ENCODE results near the gene LRPAP1.
"Not testable (repeated sequence)": the region's sequence is repeated elsewhere in the genome, so short reads cannot be mapped to it uniquely, and the experiment has no call there.

LRPAP1 gene

DNA sequence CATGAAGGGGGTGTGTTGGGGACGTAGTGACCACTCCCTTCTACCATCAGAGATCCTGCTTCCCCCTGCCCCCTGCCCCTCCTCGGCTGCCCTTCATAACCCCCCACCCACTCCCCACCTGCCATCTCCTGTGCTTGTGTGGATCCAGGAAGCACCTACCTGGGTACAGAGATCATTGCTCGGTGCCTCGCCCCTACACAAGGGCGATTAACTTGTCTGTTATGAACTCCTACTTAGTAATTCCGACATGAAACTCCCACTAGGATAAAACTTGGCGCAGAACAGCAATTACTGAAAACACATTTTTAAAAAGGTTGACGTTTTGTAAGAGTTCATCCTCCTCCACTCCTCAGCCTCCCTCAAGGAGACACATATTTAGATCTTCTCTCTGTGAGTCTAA, 11.2 kb upstream of the LRPAP1 start:
- not testable (repeated sequence) for H3K9ac ChIP-seq (ENCODE audit: low read length); H3K27me3 ChIP-seq (ENCODE audit: control insufficient read depth in 1 of 2, insufficient read depth in 1 of 2, low read length in 2 of 2); H3K23ac ChIP-seq (ENCODE audit: low read length in 2 of 2); H3K36me3 ChIP-seq (ENCODE audit: control insufficient read depth in 1 of 2, insufficient read depth in 2 of 2, low read depth in 1 of 2, low read length in 2 of 2); H3K79me1 ChIP-seq (replicated peaks; ENCODE audit: low read length, poor library complexity, severe bottlenecking); H3K27ac ChIP-seq (ENCODE audit: low read length, poor library complexity, severe bottlenecking); H2BK5ac ChIP-seq (ENCODE audit: low read depth, low read length, poor library complexity, severe bottlenecking); H2AK5ac ChIP-seq (ENCODE audit: low read length, severe bottlenecking); H3K14ac ChIP-seq (ENCODE audit: low read length in 2 of 2); H4K8ac ChIP-seq (ENCODE audit: low read length); H2AFZ ChIP-seq (ENCODE audit: low read depth, low read length); H2BK15ac ChIP-seq (ENCODE audit: low read depth, poor library complexity, severe bottlenecking); H3K18ac ChIP-seq (ENCODE audit: low read depth in 1 of 2, low read length in 2 of 2); H2BK120ac ChIP-seq (ENCODE audit: low read depth, low read length); H3K4me2 ChIP-seq (ENCODE audit: low read length, poor library complexity, severe bottlenecking); H3K4me3 ChIP-seq (ENCODE audit: insufficient read depth in 1 of 2, low read depth in 1 of 2, low read length in 2 of 2); DNase-seq; H4K91ac ChIP-seq (ENCODE audit: low read length); H2BK12ac ChIP-seq (ENCODE audit: low read length in 2 of 2); H3K4me1 ChIP-seq (ENCODE audit: control insufficient read depth, insufficient read depth, low read depth, low read length); H3K4ac ChIP-seq (ENCODE audit: low read depth in 1 of 2, low read length in 2 of 2); H3K9me3 ChIP-seq (ENCODE audit: control insufficient read depth, low read length)
- 91% methylated on average over 6 of the region's 8 CpGs for WGBS

DNA sequence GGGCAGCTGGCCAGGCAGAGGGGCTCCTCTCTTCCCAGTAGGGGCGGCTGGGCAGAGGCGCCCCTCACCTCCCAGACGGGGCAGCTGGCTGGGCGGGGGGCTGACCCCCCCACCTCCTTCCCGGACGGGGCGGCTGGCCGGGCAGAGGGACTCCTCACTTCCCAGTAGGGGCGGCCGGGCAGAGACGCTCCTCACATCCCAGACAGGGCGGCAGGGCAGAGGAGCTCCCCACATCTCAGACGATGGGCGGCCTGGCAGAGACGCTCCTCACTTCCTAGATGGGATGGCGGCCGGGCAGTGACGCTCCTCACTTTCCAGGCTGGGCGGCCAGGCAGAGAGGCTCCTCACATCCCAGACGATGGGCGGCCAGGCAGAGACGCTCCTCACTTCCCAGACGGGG, 6.7 kb upstream of the LRPAP1 start:
- not testable (repeated sequence) for H2AK5ac ChIP-seq (ENCODE audit: low read length, severe bottlenecking); H3K27me3 ChIP-seq (ENCODE audit: control insufficient read depth in 1 of 2, insufficient read depth in 1 of 2, low read length in 2 of 2); H4K8ac ChIP-seq (ENCODE audit: low read length); H2AFZ ChIP-seq (ENCODE audit: low read depth, low read length); DNase-seq; H3K4ac ChIP-seq (ENCODE audit: low read depth in 1 of 2, low read length in 2 of 2); H3K14ac ChIP-seq (ENCODE audit: low read length in 2 of 2); H3K79me1 ChIP-seq (replicated peaks; ENCODE audit: low read length, poor library complexity, severe bottlenecking); H3K4me3 ChIP-seq (ENCODE audit: insufficient read depth in 1 of 2, low read depth in 1 of 2, low read length in 2 of 2); H2BK15ac ChIP-seq (ENCODE audit: low read depth, poor library complexity, severe bottlenecking); H3K23ac ChIP-seq (ENCODE audit: low read length in 2 of 2); H3K4me1 ChIP-seq (ENCODE audit: control insufficient read depth, insufficient read depth, low read depth, low read length); H3K27ac ChIP-seq (ENCODE audit: low read length, poor library complexity, severe bottlenecking); H3K9ac ChIP-seq (ENCODE audit: low read length); H4K91ac ChIP-seq (ENCODE audit: low read length); H3K9me3 ChIP-seq (ENCODE audit: control insufficient read depth, low read length); H3K36me3 ChIP-seq (ENCODE audit: control insufficient read depth in 1 of 2, insufficient read depth in 2 of 2, low read depth in 1 of 2, low read length in 2 of 2); H3K4me2 ChIP-seq (ENCODE audit: low read length, poor library complexity, severe bottlenecking); H3K18ac ChIP-seq (ENCODE audit: low read depth in 1 of 2, low read length in 2 of 2); H2BK120ac ChIP-seq (ENCODE audit: low read depth, low read length); H2BK5ac ChIP-seq (ENCODE audit: low read depth, low read length, poor library complexity, severe bottlenecking); H2BK12ac ChIP-seq (ENCODE audit: low read length in 2 of 2)
- 97% methylated on average over 21 of the region's 23 CpGs for WGBS

DNA sequence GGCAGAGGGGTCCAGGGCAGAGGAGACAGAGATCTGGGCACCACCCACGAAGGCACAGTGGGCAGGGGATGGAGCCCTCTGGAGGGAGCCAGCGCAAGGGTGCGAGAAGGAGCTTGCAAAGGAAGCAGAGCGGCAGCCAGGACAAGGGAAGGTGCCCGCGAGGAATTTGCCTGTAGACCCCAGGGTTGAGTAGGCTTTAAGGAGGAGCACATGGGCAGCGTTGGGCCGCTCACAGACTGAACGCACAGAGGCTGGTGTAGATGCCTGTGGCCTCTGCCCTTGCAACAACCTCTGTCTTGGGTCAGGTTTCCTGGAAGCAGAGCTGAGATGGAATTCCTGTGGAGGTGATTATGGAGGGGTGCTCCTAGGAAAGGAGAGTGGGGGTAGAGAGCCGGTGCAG, 3.6 kb upstream of the LRPAP1 start:
- H3K9ac ChIP-seq (ENCODE audit: low read length); H3K23ac ChIP-seq (ENCODE audit: low read length in 2 of 2); H3K9me3 ChIP-seq (ENCODE audit: control insufficient read depth, low read length); H2BK5ac ChIP-seq (ENCODE audit: low read depth, low read length, poor library complexity, severe bottlenecking); H2BK15ac ChIP-seq (ENCODE audit: low read depth, poor library complexity, severe bottlenecking); H3K27ac ChIP-seq (ENCODE audit: low read length, poor library complexity, severe bottlenecking); H4K91ac ChIP-seq (ENCODE audit: low read length); H3K14ac ChIP-seq (ENCODE audit: low read length in 2 of 2); H3K36me3 ChIP-seq (ENCODE audit: control insufficient read depth in 1 of 2, insufficient read depth in 2 of 2, low read depth in 1 of 2, low read length in 2 of 2); H3K4me1 ChIP-seq (ENCODE audit: control insufficient read depth, insufficient read depth, low read depth, low read length); DNase-seq; H2BK120ac ChIP-seq (ENCODE audit: low read depth, low read length); H3K4me3 ChIP-seq (ENCODE audit: insufficient read depth in 1 of 2, low read depth in 1 of 2, low read length in 2 of 2); H2AK5ac ChIP-seq (ENCODE audit: low read length, severe bottlenecking); H3K4me2 ChIP-seq (ENCODE audit: low read length, poor library complexity, severe bottlenecking); H2AFZ ChIP-seq (ENCODE audit: low read depth, low read length); H3K27me3 ChIP-seq (ENCODE audit: control insufficient read depth in 1 of 2, insufficient read depth in 1 of 2, low read length in 2 of 2); H2BK12ac ChIP-seq (ENCODE audit: low read length in 2 of 2); H3K4ac ChIP-seq (ENCODE audit: low read depth in 1 of 2, low read length in 2 of 2); H4K8ac ChIP-seq (ENCODE audit: low read length); H3K18ac ChIP-seq (ENCODE audit: low read depth in 1 of 2, low read length in 2 of 2); H3K79me1 ChIP-seq (replicated peaks; ENCODE audit: low read length, poor library complexity, severe bottlenecking): not testable (repeated sequence)
- WGBS = 92% methylated on average over 8 of the region's 10 CpGs

DNA sequence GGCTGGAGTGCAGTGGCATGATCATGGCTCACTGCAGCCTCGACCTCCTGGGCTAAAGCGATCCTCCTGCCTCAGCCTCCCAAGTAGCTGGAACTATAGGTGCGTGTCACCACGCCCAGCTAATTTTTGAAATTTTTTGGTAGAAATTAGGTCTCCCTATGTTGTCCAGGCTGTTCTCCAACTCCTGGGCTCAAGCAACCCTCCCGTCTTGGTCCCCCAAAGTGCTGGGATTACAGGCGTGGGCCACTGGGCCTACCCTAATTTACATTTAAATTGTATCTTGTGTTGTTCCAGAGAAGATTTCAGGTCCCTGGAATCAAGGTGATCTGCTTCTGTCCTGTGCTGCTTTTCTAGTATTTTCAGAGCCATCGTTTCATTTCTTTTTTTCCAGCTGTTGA, 1.2 kb upstream of the LRPAP1 start:
- Histone ChIP-seq H2AFZ (ENCODE audit: low read depth, low read length) (no peak overlapping the region), H3K27ac (ENCODE audit: low read length, poor library complexity, severe bottlenecking) (no peak overlapping the region), H2BK120ac (ENCODE audit: low read depth, low read length) (no peak overlapping the region), H3K9ac (ENCODE audit: low read length) (no peak overlapping the region), H2BK5ac (ENCODE audit: low read depth, low read length, poor library complexity, severe bottlenecking) (no peak overlapping the region), H4K8ac (ENCODE audit: low read length) (no peak overlapping the region), H3K4me2 (ENCODE audit: low read length, poor library complexity, severe bottlenecking) (no peak overlapping the region), H3K4me1 (ENCODE audit: control insufficient read depth, insufficient read depth, low read depth, low read length) (peaks cover 16% of the 10 kb centered on the region), H3K36me3 (ENCODE audit: control insufficient read depth in 1 of 2, insufficient read depth in 2 of 2, low read depth in 1 of 2, low read length in 2 of 2) (peaks cover 4 to 21% of the 10 kb centered on the region in 2 experiments), H4K91ac (ENCODE audit: low read length) (no peak overlapping the region), H3K79me1 (replicated peaks; ENCODE audit: low read length, poor library complexity, severe bottlenecking) (peaks cover 25% of the 10 kb centered on the region), H3K9me3 (ENCODE audit: control insufficient read depth, low read length) (no peaks in the 10 kb centered on the region), H3K14ac (ENCODE audit: low read length in 2 of 2) (no peak overlapping the region), H2BK15ac (ENCODE audit: low read depth, poor library complexity, severe bottlenecking) (no peak overlapping the region), H3K27me3 (ENCODE audit: control insufficient read depth in 1 of 2, insufficient read depth in 1 of 2, low read length in 2 of 2) (peaks cover 5 to 9% of the 10 kb centered on the region in 2 experiments), H3K4me3 (ENCODE audit: insufficient read depth in 1 of 2, low read depth in 1 of 2, low read length in 2 of 2) (no peak overlapping the region), H2BK12ac (ENCODE audit: low read length in 2 of 2) (no peak overlapping the region), H2AK5ac (ENCODE audit: low read length, severe bottlenecking) (no peak overlapping the region), H3K4ac (ENCODE audit: low read depth in 1 of 2, low read length in 2 of 2) (no peak overlapping the region), H3K23ac (ENCODE audit: low read length in 2 of 2) (no peak overlapping the region), H3K18ac (ENCODE audit: low read depth in 1 of 2, low read length in 2 of 2) (no peak overlapping the region)
- 91% methylated on average over 7 of the region's 7 CpGs for WGBS
- no peak for DNase-seq

Measured in mesenchymal stem cell (in vitro differentiated cells and primary cell).